HEK293 (cell line): ENCODE measurements around the gene SLC35E4.

Experiments
- CTCF ChIA-PET: fragments of 350-600 bp; formaldehyde crosslinking; extraction: SDS; loops from one replicate; lab custom pipeline; 2021; ENCODE audit warnings: antibody characterized with exemption; lab: Yijun Ruan, JAX
- POLR2A ChIA-PET: fragments of 300-600 bp; formaldehyde crosslinking; extraction: SDS; loops from one replicate; lab custom pipeline; 2020; ENCODE audit warnings: antibody characterized with exemption, inconsistent platforms; lab: Yijun Ruan, JAX
- H3K27ac ChIP-seq: fragments of 200-500 bp; sonication (Bioruptor generic); 2 replicates; pipeline ENCODE4 v1.5.1; 2014; ENCODE audit warnings: low read depth, low read length, control low read depth, inconsistent platforms; ENCODE audit errors: extremely low read depth
- H3K36me3 ChIP-seq, 2 experiments: fragments of 200-500 bp in 1 of 2; sonication (Bioruptor generic) in 1 of 2; 1 replicate in 1 of 2; 2 replicates in 1 of 2; pipeline ENCODE4 v1.5.1; 2014 to 2017; ENCODE audit warnings: inconsistent platforms in 2 of 2, low read length in 2 of 2; ENCODE audit not compliant: control insufficient read depth in 2 of 2, insufficient read depth in 1 of 2
- H3K4me1 ChIP-seq: fragments of 200-500 bp; sonication (Bioruptor generic); 2 replicates; pipeline ENCODE4 v1.5.1; 2014; ENCODE audit warnings: mild to moderate bottlenecking, low read length, inconsistent platforms; ENCODE audit not compliant: control insufficient read depth, insufficient read depth
- H3K4me3 ChIP-seq: 2 replicates; pipeline ENCODE4 v1.5.1; 2011; ENCODE audit warnings: low read depth, mild to moderate bottlenecking, control low read depth, low read length, moderate library complexity
- H3K9me3 ChIP-seq: fragments of 200-500 bp; sonication (Bioruptor generic); 2 replicates; pipeline ENCODE4 v1.5.1; 2014; ENCODE audit warnings: low read depth, low read length, inconsistent platforms; ENCODE audit not compliant: control insufficient read depth, insufficient read depth
- GLIS1 ChIP-seq: fragments of 450-650 bp; formaldehyde crosslinking; IDR thresholded peaks from 2 replicates; pipeline ENCODE4 v1.5.1; 2016; ENCODE audit warnings: missing biosample characterization, missing genetic modification characterization
- HOXD13 ChIP-seq: sonication (generic); formaldehyde crosslinking; IDR thresholded peaks from 2 replicates; pipeline ENCODE4 v1.8.0; 2022; ENCODE audit warnings: missing genetic modification reagents, borderline replicate concordance
- KLF8 ChIP-seq: fragments of 450-650 bp; formaldehyde crosslinking; IDR thresholded peaks from 2 replicates; pipeline ENCODE4 v1.5.1; 2016; ENCODE audit warnings: missing biosample characterization, missing genetic modification characterization
- MEIS1 ChIP-seq: sonication (generic); formaldehyde crosslinking; IDR thresholded peaks from 2 replicates; pipeline ENCODE4 v1.8.1; 2022; ENCODE audit warnings: missing genetic modification reagents, mild to moderate bottlenecking, borderline replicate concordance
- RBAK ChIP-seq: fragments of 450-650 bp; formaldehyde crosslinking; IDR thresholded peaks from 2 replicates; pipeline ENCODE4 v1.5.1; 2016; ENCODE audit warnings: missing biosample characterization, missing genetic modification characterization
- TRIM28 ChIP-seq: IDR thresholded peaks from 2 replicates; pipeline ENCODE4 v1.6.1; 2011; ENCODE audit warnings: low read length, control low read depth, borderline replicate concordance
- ZBTB17 ChIP-seq: fragments of 450-650 bp; formaldehyde crosslinking; IDR thresholded peaks from 2 replicates; pipeline ENCODE4 v1.5.1; 2016; ENCODE audit warnings: missing biosample characterization, missing genetic modification characterization
- ZFHX2 ChIP-seq: fragments of 450-650 bp; formaldehyde crosslinking; conservative IDR thresholded peaks from 2 replicates; pipeline ENCODE4 v1.5.1; 2016; ENCODE audit warnings: missing biosample characterization, missing genetic modification characterization
- ZIC2 ChIP-seq: fragments of 450-650 bp; formaldehyde crosslinking; IDR thresholded peaks from 2 replicates; pipeline ENCODE4 v1.5.1; 2016; ENCODE audit warnings: missing biosample characterization, missing genetic modification characterization
- ZNF10 ChIP-seq: fragments of 450-650 bp; formaldehyde crosslinking; IDR thresholded peaks from 2 replicates; pipeline ENCODE4 v1.5.1; 2017; ENCODE audit warnings: missing biosample characterization, missing genetic modification characterization
- ZNF146 ChIP-seq: fragments of 450-650 bp; formaldehyde crosslinking; IDR thresholded peaks from 2 replicates; pipeline ENCODE4 v1.5.1; 2016; ENCODE audit warnings: missing biosample characterization, missing genetic modification characterization
- ZNF155 ChIP-seq: fragments of 450-650 bp; formaldehyde crosslinking; IDR thresholded peaks from 2 replicates; pipeline ENCODE4 v1.5.1; 2016; ENCODE audit warnings: missing biosample characterization, missing genetic modification characterization
- ZNF174 ChIP-seq: fragments of 450-650 bp; formaldehyde crosslinking; IDR thresholded peaks from 2 replicates; pipeline ENCODE4 v1.5.0; 2017; ENCODE audit warnings: missing biosample characterization, mild to moderate bottlenecking, missing genetic modification characterization
- ZNF433 ChIP-seq: fragments of 450-650 bp; formaldehyde crosslinking; IDR thresholded peaks from 2 replicates; pipeline ENCODE4 v1.5.1; 2016; ENCODE audit warnings: missing biosample characterization, missing genetic modification characterization, low read depth
- ZNF510 ChIP-seq: fragments of 450-650 bp; formaldehyde crosslinking; IDR thresholded peaks from 2 replicates; pipeline ENCODE4 v1.5.1; 2018; ENCODE audit warnings: mild to moderate bottlenecking, missing genetic modification characterization, missing biosample characterization; ENCODE audit not compliant: insufficient replicate concordance
- ZNF521 ChIP-seq: fragments of 450-650 bp; formaldehyde crosslinking; IDR thresholded peaks from 2 replicates; pipeline ENCODE4 v1.5.1; 2017; ENCODE audit warnings: missing biosample characterization, mild to moderate bottlenecking, missing genetic modification characterization
- ZNF777 ChIP-seq: fragments of 450-650 bp; formaldehyde crosslinking; IDR thresholded peaks from 2 replicates; pipeline ENCODE4 v1.5.1; 2017; ENCODE audit warnings: missing biosample characterization, missing genetic modification characterization, borderline replicate concordance
- ZSCAN16 ChIP-seq: fragments of 450-650 bp; formaldehyde crosslinking; IDR thresholded peaks from 2 replicates; pipeline ENCODE4 v1.5.1; 2016; ENCODE audit warnings: missing biosample characterization, missing genetic modification characterization
- TF ChIP-seq, protein P1 (sequence below): fragments of 450-650 bp; formaldehyde crosslinking; IDR thresholded peaks from 2 replicates; pipeline ENCODE4 v1.5.1; 2016; ENCODE audit warnings: missing biosample characterization, missing genetic modification characterization
- TF ChIP-seq, protein P2 (sequence below): fragments of 450-650 bp; formaldehyde crosslinking; IDR thresholded peaks from 2 replicates; pipeline ENCODE4 v1.5.1; 2016; ENCODE audit warnings: missing biosample characterization, missing genetic modification characterization
- TF ChIP-seq, protein P3 (sequence below): fragments of 450-650 bp; formaldehyde crosslinking; IDR thresholded peaks from 2 replicates; pipeline ENCODE4 v1.5.1; 2017; ENCODE audit warnings: missing biosample characterization, missing genetic modification characterization
- TF ChIP-seq, protein P4 (sequence below): fragments of 450-650 bp; formaldehyde crosslinking; IDR thresholded peaks from 2 replicates; pipeline ENCODE4 v1.5.1; 2016; ENCODE audit warnings: missing biosample characterization, missing genetic modification characterization
- TF ChIP-seq, protein P5 (sequence below): fragments of 450-650 bp; formaldehyde crosslinking; IDR thresholded peaks from 2 replicates; pipeline ENCODE4 v1.5.1; 2016; ENCODE audit warnings: missing biosample characterization, missing genetic modification characterization
- TF ChIP-seq, protein P6 (sequence below): fragments of 450-650 bp; formaldehyde crosslinking; IDR thresholded peaks from 2 replicates; pipeline ENCODE4 v1.5.1; 2017; ENCODE audit warnings: missing biosample characterization, missing genetic modification characterization

Gene SLC35E4

DNA sequence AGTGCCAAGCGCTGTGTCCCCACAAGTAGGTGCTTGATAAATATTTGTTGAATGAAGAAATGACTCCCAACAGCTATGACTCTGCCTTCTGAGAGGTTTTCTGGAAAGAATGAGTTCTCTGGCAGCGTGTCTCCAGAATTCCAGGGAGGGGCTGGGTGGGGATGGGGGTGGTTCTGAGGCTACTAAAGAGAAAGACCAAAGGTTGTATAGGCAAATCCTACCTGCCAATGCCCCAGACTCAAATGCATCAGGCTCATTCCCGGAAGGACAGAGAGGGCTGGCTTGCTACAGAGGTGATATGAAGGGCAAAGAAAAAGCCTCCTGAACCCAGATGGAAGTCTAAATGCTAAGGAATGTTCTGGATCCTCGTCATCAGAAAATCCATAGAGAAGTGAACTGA, 30.2 kb downstream of the SLC35E4 start (continued):
- TF ChIP-seq, protein P1, sequence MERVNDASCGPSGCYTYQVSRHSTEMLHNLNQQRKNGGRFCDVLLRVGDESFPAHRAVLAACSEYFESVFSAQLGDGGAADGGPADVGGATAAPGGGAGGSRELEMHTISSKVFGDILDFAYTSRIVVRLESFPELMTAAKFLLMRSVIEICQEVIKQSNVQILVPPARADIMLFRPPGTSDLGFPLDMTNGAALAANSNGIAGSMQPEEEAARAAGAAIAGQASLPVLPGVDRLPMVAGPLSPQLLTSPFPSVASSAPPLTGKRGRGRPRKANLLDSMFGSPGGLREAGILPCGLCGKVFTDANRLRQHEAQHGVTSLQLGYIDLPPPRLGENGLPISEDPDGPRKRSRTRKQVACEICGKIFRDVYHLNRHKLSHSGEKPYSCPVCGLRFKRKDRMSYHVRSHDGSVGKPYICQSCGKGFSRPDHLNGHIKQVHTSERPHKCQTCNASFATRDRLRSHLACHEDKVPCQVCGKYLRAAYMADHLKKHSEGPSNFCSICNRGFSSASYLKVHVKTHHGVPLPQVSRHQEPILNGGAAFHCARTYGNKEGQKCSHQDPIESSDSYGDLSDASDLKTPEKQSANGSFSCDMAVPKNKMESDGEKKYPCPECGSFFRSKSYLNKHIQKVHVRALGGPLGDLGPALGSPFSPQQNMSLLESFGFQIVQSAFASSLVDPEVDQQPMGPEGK (tag by site-specific recombination), result no peak
- TF ChIP-seq TRIM28, result no peak
- no peak for TF ChIP-seq ZNF155 (tag by site-specific recombination)
- TF ChIP-seq ZNF433 (tag by site-specific recombination), result no peak
- no peak for TF ChIP-seq ZNF174 (tag by site-specific recombination)
- TF ChIP-seq, protein P2, sequence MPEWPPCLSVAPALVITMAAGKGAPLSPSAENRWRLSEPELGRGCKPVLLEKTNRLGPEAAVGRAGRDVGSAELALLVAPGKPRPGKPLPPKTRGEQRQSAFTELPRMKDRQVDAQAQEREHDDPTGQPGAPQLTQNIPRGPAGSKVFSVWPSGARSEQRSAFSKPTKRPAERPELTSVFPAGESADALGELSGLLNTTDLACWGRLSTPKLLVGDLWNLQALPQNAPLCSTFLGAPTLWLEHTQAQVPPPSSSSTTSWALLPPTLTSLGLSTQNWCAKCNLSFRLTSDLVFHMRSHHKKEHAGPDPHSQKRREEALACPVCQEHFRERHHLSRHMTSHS (tag by site-specific recombination), result no peak
- TF ChIP-seq ZNF777, result no peak
- no peak for TF ChIP-seq ZNF146 (tag by site-specific recombination)
- no peak for TF ChIP-seq GLIS1 (tag by site-specific recombination)
- TF ChIP-seq ZSCAN16 (tag by site-specific recombination), result no peak
- TF ChIP-seq ZBTB17 (tag by site-specific recombination), result no peak
- TF ChIP-seq, all 188 proteins: peak for 0

DNA sequence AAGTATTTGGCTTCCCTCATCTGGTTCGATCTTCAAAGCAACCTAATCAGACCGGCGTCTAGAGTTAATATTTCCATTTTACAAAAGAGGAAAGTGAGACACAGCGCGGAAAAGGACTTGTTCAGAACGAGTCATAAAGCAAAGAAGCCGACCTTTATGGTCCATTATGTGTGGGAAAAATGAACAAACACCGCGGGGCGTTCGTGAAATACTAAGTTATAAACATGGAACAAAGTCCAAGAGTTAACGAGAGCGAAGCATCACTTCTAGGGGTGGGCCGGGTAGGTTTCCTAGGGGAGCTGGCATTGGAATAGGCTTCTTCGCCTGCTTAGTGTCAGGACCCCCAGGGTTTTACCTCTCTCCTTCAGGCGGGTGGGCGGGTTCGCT, 31.5 kb downstream of the SLC35E4 start:
- CTCF ChIA-PET, result interaction anchor here (0.9 to 1.3 kb wide), 3 partner anchors 12 to 86 kb away, joined by 3 to 7 read pairs (median 3); no protein-coding TSS in a partner anchor
- Histone ChIP-seq H3K4me1 (no peaks in the 10 kb centered on the region), H3K4me3 (peak overlapping the region; percentile 84), H3K36me3 (peaks cover 6 to 15% of the 10 kb centered on the region in 2 experiments; a peak in 2 of 3 replicates), H3K27ac (peak overlapping the region; percentile 46; the same call in 1 of the 2 replicates), H3K9me3 (no peaks in the 10 kb centered on the region)
- no peak for TF ChIP-seq MEIS1 (CRISPR knock-in tag)
- no peak for TF ChIP-seq TRIM28
- TF ChIP-seq ZNF521 (tag by site-specific recombination), result no peak
- TF ChIP-seq, protein P3, sequence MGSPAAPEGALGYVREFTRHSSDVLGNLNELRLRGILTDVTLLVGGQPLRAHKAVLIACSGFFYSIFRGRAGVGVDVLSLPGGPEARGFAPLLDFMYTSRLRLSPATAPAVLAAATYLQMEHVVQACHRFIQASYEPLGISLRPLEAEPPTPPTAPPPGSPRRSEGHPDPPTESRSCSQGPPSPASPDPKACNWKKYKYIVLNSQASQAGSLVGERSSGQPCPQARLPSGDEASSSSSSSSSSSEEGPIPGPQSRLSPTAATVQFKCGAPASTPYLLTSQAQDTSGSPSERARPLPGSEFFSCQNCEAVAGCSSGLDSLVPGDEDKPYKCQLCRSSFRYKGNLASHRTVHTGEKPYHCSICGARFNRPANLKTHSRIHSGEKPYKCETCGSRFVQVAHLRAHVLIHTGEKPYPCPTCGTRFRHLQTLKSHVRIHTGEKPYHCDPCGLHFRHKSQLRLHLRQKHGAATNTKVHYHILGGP (tag by site-specific recombination), result no peak
- no peak for TF ChIP-seq KLF8 (tag by site-specific recombination)
- TF ChIP-seq, protein P4, sequence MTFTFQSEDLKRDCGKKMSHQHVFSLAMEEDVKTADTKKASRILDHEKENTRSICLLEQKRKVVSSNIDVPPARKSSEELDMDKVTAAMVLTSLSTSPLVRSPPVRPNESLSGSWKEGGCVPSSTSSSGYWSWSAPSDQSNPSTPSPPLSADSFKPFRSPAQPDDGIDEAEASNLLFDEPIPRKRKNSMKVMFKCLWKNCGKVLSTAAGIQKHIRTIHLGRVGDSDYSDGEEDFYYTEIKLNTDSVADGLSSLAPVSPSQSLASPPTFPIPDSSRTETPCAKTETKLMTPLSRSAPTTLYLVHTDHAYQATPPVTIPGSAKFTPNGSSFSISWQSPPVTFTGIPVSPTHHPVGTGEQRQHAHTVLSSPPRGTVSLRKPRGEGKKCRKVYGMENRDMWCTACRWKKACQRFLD (tag by site-specific recombination), result no peak
- TF ChIP-seq ZNF510 (tag by site-specific recombination), result no peak
- peak; percentile 48; the same call in 1 of the 2 replicates for TF ChIP-seq ZNF10 (tag by site-specific recombination)
- TF ChIP-seq RBAK, result no peak
- TF ChIP-seq ZIC2 (tag by site-specific recombination), result 0 out of 2 replicates have a peak, but pooled peaks have one; percentile 5
- 0 out of 2 replicates have a peak, but pooled peaks have one; percentile 8 for TF ChIP-seq ZFHX2 (tag by site-specific recombination)
- TF ChIP-seq HOXD13, result no peak
- TF ChIP-seq, protein P5, sequence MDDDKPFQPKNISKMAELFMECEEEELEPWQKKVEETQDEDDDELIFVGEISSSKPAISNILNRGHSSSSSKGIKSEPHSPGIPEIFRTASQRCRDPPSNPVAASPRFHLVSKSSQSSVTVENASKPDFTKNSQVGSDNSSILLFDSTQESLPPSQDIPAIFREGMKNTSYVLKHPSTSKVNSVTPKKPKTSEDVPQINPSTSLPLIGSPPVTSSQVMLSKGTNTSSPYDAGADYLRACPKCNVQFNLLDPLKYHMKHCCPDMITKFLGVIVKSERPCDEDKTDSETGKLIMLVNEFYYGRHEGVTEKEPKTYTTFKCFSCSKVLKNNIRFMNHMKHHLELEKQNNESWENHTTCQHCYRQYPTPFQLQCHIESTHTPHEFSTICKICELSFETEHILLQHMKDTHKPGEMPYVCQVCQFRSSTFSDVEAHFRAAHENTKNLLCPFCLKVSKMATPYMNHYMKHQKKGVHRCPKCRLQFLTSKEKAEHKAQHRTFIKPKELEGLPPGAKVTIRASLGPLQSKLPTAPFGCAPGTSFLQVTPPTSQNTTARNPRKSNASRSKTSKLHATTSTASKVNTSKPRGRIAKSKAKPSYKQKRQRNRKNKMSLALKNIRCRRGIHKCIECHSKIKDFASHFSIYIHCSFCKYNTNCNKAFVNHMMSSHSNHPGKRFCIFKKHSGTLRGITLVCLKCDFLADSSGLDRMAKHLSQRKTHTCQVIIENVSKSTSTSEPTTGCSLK (tag by site-specific recombination), result no peak
- TF ChIP-seq, protein P6, sequence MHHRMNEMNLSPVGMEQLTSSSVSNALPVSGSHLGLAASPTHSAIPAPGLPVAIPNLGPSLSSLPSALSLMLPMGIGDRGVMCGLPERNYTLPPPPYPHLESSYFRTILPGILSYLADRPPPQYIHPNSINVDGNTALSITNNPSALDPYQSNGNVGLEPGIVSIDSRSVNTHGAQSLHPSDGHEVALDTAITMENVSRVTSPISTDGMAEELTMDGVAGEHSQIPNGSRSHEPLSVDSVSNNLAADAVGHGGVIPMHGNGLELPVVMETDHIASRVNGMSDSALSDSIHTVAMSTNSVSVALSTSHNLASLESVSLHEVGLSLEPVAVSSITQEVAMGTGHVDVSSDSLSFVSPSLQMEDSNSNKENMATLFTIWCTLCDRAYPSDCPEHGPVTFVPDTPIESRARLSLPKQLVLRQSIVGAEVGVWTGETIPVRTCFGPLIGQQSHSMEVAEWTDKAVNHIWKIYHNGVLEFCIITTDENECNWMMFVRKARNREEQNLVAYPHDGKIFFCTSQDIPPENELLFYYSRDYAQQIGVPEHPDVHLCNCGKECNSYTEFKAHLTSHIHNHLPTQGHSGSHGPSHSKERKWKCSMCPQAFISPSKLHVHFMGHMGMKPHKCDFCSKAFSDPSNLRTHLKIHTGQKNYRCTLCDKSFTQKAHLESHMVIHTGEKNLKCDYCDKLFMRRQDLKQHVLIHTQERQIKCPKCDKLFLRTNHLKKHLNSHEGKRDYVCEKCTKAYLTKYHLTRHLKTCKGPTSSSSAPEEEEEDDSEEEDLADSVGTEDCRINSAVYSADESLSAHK, result no peak
- POLR2A ChIA-PET, result interaction anchor here (0.7 to 1.2 kb wide), 2 partner anchors 31 to 1366 kb away, joined by 4 to 7 read pairs; partner anchors contain the start of gene SLC35E4
